Kidney epithelial cell (primary cell): ENCODE results near the gene AFF1. TPM values are rescaled to one million over a fixed set of nuclear protein-coding genes. Genes with fewer than 3 reads are reported as not detected.
"Not testable (repeated sequence)": the region's sequence is repeated elsewhere in the genome, so short reads cannot be mapped to it uniquely, and the experiment has no call there.

Source experiments
- DNase-seq: peaks from one replicate; pipeline ENCODE4 v3.0.0-alpha.2; 2010; ENCODE audit warnings: low read depth
- H3K27me3 ChIP-seq: 2 replicates; pipeline ENCODE4 v1.6.0; 2011; ENCODE audit warnings: low read length; ENCODE audit not compliant: control insufficient read depth, insufficient read depth
- H3K36me3 ChIP-seq: 2 replicates; pipeline ENCODE4 v1.5.1; 2011; ENCODE audit warnings: low read length; ENCODE audit not compliant: control insufficient read depth, insufficient read depth
- H3K4me3 ChIP-seq: 2 replicates; pipeline ENCODE4 v1.5.1; 2011; ENCODE audit warnings: low read depth, mild to moderate bottlenecking, control low read depth, low read length
- CTCF ChIP-seq: IDR thresholded peaks from 2 replicates; pipeline ENCODE4 v1.5.1; 2011; ENCODE audit warnings: mild to moderate bottlenecking, moderate library complexity, low read length, control low read depth, inconsistent platforms; ENCODE audit not compliant: insufficient read depth, poor library complexity, severe bottlenecking
- total RNA-seq: library from RNA; depleted of rRNA; stranded (reverse); fragments of >200 nt; gene quantifications from 2 replicates; pipeline ENCODE4 v1.2.3, GENCODE V29; 2015

Gene AFF1
- total RNA-seq, 1 donor from 2014 or later, result 16.9 TPM

GRCh38 chr4:87012265-87012953 is 77.6 kb downstream of the AFF1 start:
- no peak for DNase-seq
- Histone ChIP-seq H3K27me3 (no peaks in the 10 kb centered on the region), H3K4me3 (no peak overlapping the region), H3K36me3 (no peaks in the 10 kb centered on the region)
- TF ChIP-seq CTCF, result no peak

- not testable (repeated sequence) for H3K36me3 ChIP-seq, H3K4me3 ChIP-seq, H3K27me3 ChIP-seq, DNase-seq
Measured at GRCh38 chr4:87012954-87013308, 78.1 kb downstream of the AFF1 start.

DNA sequence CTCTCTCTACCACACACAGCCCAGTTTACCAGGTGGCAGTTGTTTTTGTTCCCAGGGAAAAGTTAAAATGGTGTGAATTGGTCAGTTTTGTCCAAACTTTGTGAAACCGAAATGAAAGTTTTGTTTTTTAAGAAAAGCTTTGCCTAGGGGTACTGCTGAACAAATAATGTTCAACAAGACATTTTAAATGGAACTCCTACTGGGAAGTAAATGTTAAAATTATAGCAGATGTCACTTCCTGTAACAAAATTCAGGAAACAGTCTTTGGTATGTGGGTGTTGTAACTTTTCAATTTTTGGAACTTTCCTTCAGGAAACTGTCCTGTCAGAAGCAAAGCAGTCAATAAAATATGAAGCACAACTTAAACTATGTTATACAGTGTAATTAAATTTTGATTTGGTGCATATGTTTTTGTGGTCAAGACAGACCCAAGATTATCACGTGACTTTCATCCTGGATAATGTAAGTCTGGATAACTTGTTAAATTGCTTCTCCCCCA is 79.5 kb downstream of the AFF1 start:
- no peak for TF ChIP-seq CTCF
- DNase-seq, result no peak

GRCh38 chr4:87015416-87015815 is 80.6 kb downstream of the AFF1 start:
- no peak for TF ChIP-seq CTCF

More for the DNA sequence above, 79.5 kb downstream of the AFF1 start:
- Histone ChIP-seq H3K36me3 (no peaks in the 10 kb centered on the region), H3K27me3 (no peaks in the 10 kb centered on the region), H3K4me3 (no peak overlapping the region)

DNA sequence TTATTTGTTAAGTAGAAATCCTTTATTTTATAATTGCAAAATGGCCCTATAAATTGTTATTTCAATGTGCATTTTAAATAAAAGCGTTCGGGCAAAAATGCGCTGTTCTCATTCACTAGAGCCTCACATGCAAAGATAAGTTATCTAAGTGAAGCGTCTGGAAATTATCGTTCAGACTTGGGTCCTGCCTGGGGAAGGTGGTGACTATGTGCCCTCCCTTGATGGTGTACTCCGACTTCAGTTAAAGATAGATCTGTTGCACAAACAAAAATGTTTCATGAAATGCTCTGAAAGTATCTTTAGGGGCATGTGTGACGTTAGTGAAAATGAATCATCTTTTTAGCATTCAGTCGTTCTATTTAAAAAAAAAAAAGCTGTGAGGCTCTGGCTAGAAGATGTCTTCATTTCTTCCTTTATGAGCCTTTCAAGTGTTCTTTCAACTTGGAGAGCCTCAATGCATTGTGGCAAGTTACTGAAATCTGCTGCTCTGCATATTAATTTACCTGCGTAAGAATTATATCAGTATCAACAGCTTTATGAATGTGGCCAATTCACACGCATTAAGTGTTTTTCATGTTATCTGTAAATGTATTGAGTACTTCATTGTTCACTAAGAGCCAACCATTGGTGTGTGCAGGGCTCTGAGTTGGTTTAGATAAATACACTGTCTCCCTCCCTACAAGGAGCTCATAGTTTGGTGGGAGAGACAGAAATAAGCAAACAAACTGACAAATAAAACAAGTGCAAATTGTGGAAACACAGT is 83.0 kb downstream of the AFF1 start:
- Histone ChIP-seq H3K36me3 (no peaks in the 10 kb centered on the region), H3K4me3 (no peak overlapping the region), H3K27me3 (no peaks in the 10 kb centered on the region)
- no peak for TF ChIP-seq CTCF
- no peak for DNase-seq

More at GRCh38 chr4:87015416-87015815, 80.6 kb downstream of the AFF1 start:
- no peak for DNase-seq
- H3K36me3 ChIP-seq, result no peaks in the 10 kb centered on the region
- H3K27me3 ChIP-seq, result no peaks in the 10 kb centered on the region
- H3K4me3 ChIP-seq, result no peak overlapping the region

GRCh38 chr4:87018753-87019152 is 83.9 kb downstream of the AFF1 start:
- TF ChIP-seq CTCF, result no peak
- H3K4me3 ChIP-seq, result no peak overlapping the region
- no peaks in the 10 kb centered on the region for H3K36me3 ChIP-seq
- no peak for DNase-seq
- H3K27me3 ChIP-seq, result no peaks in the 10 kb centered on the region
